ENCODE measurements around the gene SSPN. TPM values are rescaled to one million over a fixed set of nuclear protein-coding genes. Genes with fewer than 3 reads are reported as not detected.

The SSPN gene
- total RNA-seq, 4 donors from 2014 or later = 35.9 to 65.4 (median 53.3) TPM

GRCh38 chr12:26244503-26244902, 49.1 kb downstream of the SSPN start:
- 89 to 100% methylated on average over 1 to 7 of the region's 9 CpGs for WGBS, 2 donors (ENCODE audit: low coverage in 1 of 2)
- TF ChIP-seq POLR2A (IDR thresholded peaks at IDR 0.05) (no peak), POLR2AphosphoS5 (IDR thresholded peaks at IDR 0.05) (no peak), EP300 (IDR thresholded peaks at IDR 0.05) (no peak)
- Histone ChIP-seq H3K36me3 (no peaks in the 10 kb centered on the region), H3K27me3 (no peaks in the 10 kb centered on the region), H3K4me3 (no peak overlapping the region), H3K9me3 (peaks cover 0 to 3% (median 0%) of the 10 kb centered on the region in 3 donors), H3K27ac (no peak overlapping the region), H3K4me1 (peaks cover 0 to 12% (median 0%) of the 10 kb centered on the region in 3 donors)
- ATAC-seq = no peak

GRCh38 chr12:26245175-26245942, 50.0 kb downstream of the SSPN start:
- peaks cover 0 to 3% (median 0%) of the 10 kb centered on the region in 3 donors for H3K4me1 ChIP-seq
- peaks cover 0 to 6% (median 0%) of the 10 kb centered on the region in 3 donors for H3K9me3 ChIP-seq
- H3K27me3 ChIP-seq = no peaks in the 10 kb centered on the region
- WGBS, 2 donors (ENCODE audit: low coverage in 1 of 2) = 52 to 66% methylated on average over 3 to 6 of the region's 6 CpGs
- TF ChIP-seq POLR2AphosphoS5 (IDR thresholded peaks at IDR 0.05) = no peak
- no peak for TF ChIP-seq CTCF (IDR thresholded peaks at IDR 0.05)
- TF ChIP-seq EP300 (IDR thresholded peaks at IDR 0.05) = no peak
- TF ChIP-seq POLR2A (IDR thresholded peaks at IDR 0.05) = no peak
- H3K36me3 ChIP-seq = no peaks in the 10 kb centered on the region
- no peak overlapping the region for H3K4me3 ChIP-seq
- H3K27ac ChIP-seq = no peak overlapping the region
- no peak for ATAC-seq

GRCh38 chr12:26246483-26247164, 51.3 kb downstream of the SSPN start:
- TF ChIP-seq EP300 (IDR thresholded peaks at IDR 0.05) (no peak), CTCF (IDR thresholded peaks at IDR 0.05) (no peak), POLR2AphosphoS5 (IDR thresholded peaks at IDR 0.05) (no peak), POLR2A (IDR thresholded peaks at IDR 0.05) (no peak)
- Histone ChIP-seq H3K36me3 (no peaks in the 10 kb centered on the region), H3K4me1 (no peaks in the 10 kb centered on the region), H3K27me3 (no peaks in the 10 kb centered on the region), H3K27ac (no peak overlapping the region), H3K9me3 (peaks cover 0 to 6% (median 0%) of the 10 kb centered on the region in 3 donors), H3K4me3 (no peak overlapping the region)
- WGBS, 2 donors (ENCODE audit: low coverage in 1 of 2) = 93 to 100% methylated on average over 2 to 3 of the region's 4 CpGs
- no peak for ATAC-seq

- Histone ChIP-seq H3K36me3 (no peaks in the 10 kb centered on the region), H3K27me3 (no peaks in the 10 kb centered on the region), H3K4me1 (no peaks in the 10 kb centered on the region), H3K9me3 (peaks cover 0 to 6% (median 0%) of the 10 kb centered on the region in 3 donors), H3K27ac (no peak overlapping the region), H3K4me3 (no peak overlapping the region)
- TF ChIP-seq POLR2AphosphoS5 (IDR thresholded peaks at IDR 0.05) (no peak), EP300 (IDR thresholded peaks at IDR 0.05) (no peak), POLR2A (IDR thresholded peaks at IDR 0.05) (no peak), CTCF (IDR thresholded peaks at IDR 0.05) (no peak)
- no peak for ATAC-seq
- 50 to 56% methylated on average over 4 of the region's 4 CpGs for WGBS, 2 donors (ENCODE audit: low coverage in 1 of 2)
Measured at GRCh38 chr12:26247873-26248272, 52.5 kb downstream of the SSPN start.

- Histone ChIP-seq H3K27ac (no peak overlapping the region), H3K36me3 (no peaks in the 10 kb centered on the region), H3K4me1 (no peaks in the 10 kb centered on the region), H3K27me3 (no peaks in the 10 kb centered on the region), H3K4me3 (no peak overlapping the region), H3K9me3 (peaks cover 0 to 6% (median 0%) of the 10 kb centered on the region in 3 donors)
- ATAC-seq = no peak
- WGBS, 2 donors (ENCODE audit: low coverage in 1 of 2) = 76 to 81% methylated on average over 3 of the region's 3 CpGs
- TF ChIP-seq POLR2AphosphoS5 (IDR thresholded peaks at IDR 0.05) (no peak), EP300 (IDR thresholded peaks at IDR 0.05) (no peak), POLR2A (IDR thresholded peaks at IDR 0.05) (no peak), CTCF (IDR thresholded peaks at IDR 0.05) (no peak)
Measured at GRCh38 chr12:26250801-26251200, 55.4 kb downstream of the SSPN start.
